ENCODE measurements around the gene IL12RB1. TPM values are rescaled to one million over a fixed set of nuclear protein-coding genes. Genes with fewer than 3 reads are reported as not detected.

The IL12RB1 gene
- total RNA-seq, 2 experiments from 2014 or later: 7.7 to 41.7 TPM

GRCh38 chr19:18101268-18101667, 14.5 kb upstream of the IL12RB1 start:
- TF ChIP-seq EZH2phosphoT487 (IDR thresholded peaks at IDR 0.05; ENCODE audit: borderline replicate concordance, low read depth, low read length): no peak
- no peak for TF ChIP-seq CTCF (conservative IDR thresholded peaks at IDR 0.05; ENCODE audit: low read length)
- POLR2A ChIA-PET: interaction anchor here (0.6 kb wide), 1 partner anchor 599 kb away, joined by 6 read pairs; no protein-coding TSS in a partner anchor
- Histone ChIP-seq H3K4me3 (ENCODE audit: low read depth, low read length, poor library complexity, severe bottlenecking) (no peak overlapping the region), H3K4me2 (ENCODE audit: low read length) (peak overlapping the region; percentile 78), H3K36me3 (ENCODE audit: insufficient read depth, low read length) (peaks cover 27% of the 10 kb centered on the region), H3K79me2 (ENCODE audit: insufficient read depth, low read depth, low read length) (peaks cover 50% of the 10 kb centered on the region; the same call in 1 of the 2 replicates), H2AFZ (ENCODE audit: low read length) (no peak overlapping the region), H3K9me3 (ENCODE audit: low read length) (no peaks in the 10 kb centered on the region), H3K4me1 (ENCODE audit: insufficient read depth, low read length, poor library complexity, severe bottlenecking) (peaks cover 63% of the 10 kb centered on the region), H3K9me2 (ENCODE audit: insufficient read depth, low read length) (no peaks in the 10 kb centered on the region), H3K27ac (ENCODE audit: low read depth, low read length, poor library complexity, severe bottlenecking) (peak overlapping the region; percentile 90), H4K20me1 (ENCODE audit: insufficient read depth, low read length) (no peaks in the 10 kb centered on the region)
- no peak for DNase-seq (ENCODE audit: low spot score)
- CTCF ChIA-PET (ENCODE audit: unreplicated experiment): no interaction called here
- intact Hi-C loops (cut with micrococcal nuclease; ENCODE audit: unreplicated experiment): no loop called here
- no TSS peak for BruUV-seq (replicated peaks)

GRCh38 chr19:18100710-18101109, 14.0 kb upstream of the IL12RB1 start:
- Histone ChIP-seq H3K9me2 (ENCODE audit: insufficient read depth, low read length) (no peaks in the 10 kb centered on the region), H3K9me3 (ENCODE audit: low read length) (no peaks in the 10 kb centered on the region), H4K20me1 (ENCODE audit: insufficient read depth, low read length) (no peaks in the 10 kb centered on the region), H2AFZ (ENCODE audit: low read length) (no peak overlapping the region), H3K4me1 (ENCODE audit: insufficient read depth, low read length, poor library complexity, severe bottlenecking) (peaks cover 61% of the 10 kb centered on the region), H3K79me2 (ENCODE audit: insufficient read depth, low read depth, low read length) (peaks cover 53% of the 10 kb centered on the region; the same call in 1 of the 2 replicates), H3K4me2 (ENCODE audit: low read length) (peak overlapping the region; percentile 78), H3K27ac (ENCODE audit: low read depth, low read length, poor library complexity, severe bottlenecking) (peak overlapping the region; percentile 90), H3K36me3 (ENCODE audit: insufficient read depth, low read length) (peaks cover 27% of the 10 kb centered on the region), H3K4me3 (ENCODE audit: low read depth, low read length, poor library complexity, severe bottlenecking) (peak overlapping the region; percentile 77)
- CTCF ChIA-PET (ENCODE audit: unreplicated experiment): no interaction called here
- BruUV-seq (replicated peaks): no TSS peak
- intact Hi-C loops (cut with micrococcal nuclease; ENCODE audit: unreplicated experiment): no loop called here
- TF ChIP-seq EZH2phosphoT487 (IDR thresholded peaks at IDR 0.05; ENCODE audit: borderline replicate concordance, low read depth, low read length): no peak
- no peak for TF ChIP-seq CTCF (conservative IDR thresholded peaks at IDR 0.05; ENCODE audit: low read length)
- no peak for DNase-seq (ENCODE audit: low spot score)
- POLR2A ChIA-PET: no interaction called here

GRCh38 chr19:18099623-18099995, 12.9 kb upstream of the IL12RB1 start:
- Histone ChIP-seq H2AFZ (ENCODE audit: low read length) (no peak overlapping the region), H3K4me3 (ENCODE audit: low read depth, low read length, poor library complexity, severe bottlenecking) (peak overlapping the region; percentile 77), H3K4me2 (ENCODE audit: low read length) (peak overlapping the region; percentile 78), H4K20me1 (ENCODE audit: insufficient read depth, low read length) (no peaks in the 10 kb centered on the region), H3K9me2 (ENCODE audit: insufficient read depth, low read length) (no peaks in the 10 kb centered on the region), H3K36me3 (ENCODE audit: insufficient read depth, low read length) (peaks cover 29% of the 10 kb centered on the region), H3K79me2 (ENCODE audit: insufficient read depth, low read depth, low read length) (peaks cover 54% of the 10 kb centered on the region; the same call in 1 of the 2 replicates), H3K27ac (ENCODE audit: low read depth, low read length, poor library complexity, severe bottlenecking) (peak overlapping the region; percentile 90), H3K9me3 (ENCODE audit: low read length) (no peaks in the 10 kb centered on the region), H3K4me1 (ENCODE audit: insufficient read depth, low read length, poor library complexity, severe bottlenecking) (peaks cover 61% of the 10 kb centered on the region)
- BruUV-seq (replicated peaks): TSS peak; percentile 71
- no peak for TF ChIP-seq CTCF (conservative IDR thresholded peaks at IDR 0.05; ENCODE audit: low read length)
- DNase-seq (ENCODE audit: low spot score): no peak
- intact Hi-C loops (cut with micrococcal nuclease; ENCODE audit: unreplicated experiment): loop anchor here (5.0 to 10.0 kb wide), 2 partner anchors 155 to 347 kb away; partner anchors contain the start of gene FCHO1
- POLR2A ChIA-PET: interaction anchor here (0.6 to 1.1 kb wide), 3 partner anchors 8 to 93 kb away, joined by 3 to 6 read pairs (median 3); partner anchors contain the start of gene MPV17L2
- CTCF ChIA-PET (ENCODE audit: unreplicated experiment): no interaction called here

Data from OCI-LY7 (cell line).